GM18861 (cell line): Measurements from ENCODE around the gene FN3K.
A peak's percentile ranks its signal among the peaks of the same experiment; 100 is the strongest.

Experiments
- ATAC-seq: cut with Tn5 transposase; IDR thresholded peaks from one replicate; pipeline ENCODE4 v1.9.1; 2021; ENCODE audit not compliant: unreplicated experiment

The FN3K gene

DNA sequence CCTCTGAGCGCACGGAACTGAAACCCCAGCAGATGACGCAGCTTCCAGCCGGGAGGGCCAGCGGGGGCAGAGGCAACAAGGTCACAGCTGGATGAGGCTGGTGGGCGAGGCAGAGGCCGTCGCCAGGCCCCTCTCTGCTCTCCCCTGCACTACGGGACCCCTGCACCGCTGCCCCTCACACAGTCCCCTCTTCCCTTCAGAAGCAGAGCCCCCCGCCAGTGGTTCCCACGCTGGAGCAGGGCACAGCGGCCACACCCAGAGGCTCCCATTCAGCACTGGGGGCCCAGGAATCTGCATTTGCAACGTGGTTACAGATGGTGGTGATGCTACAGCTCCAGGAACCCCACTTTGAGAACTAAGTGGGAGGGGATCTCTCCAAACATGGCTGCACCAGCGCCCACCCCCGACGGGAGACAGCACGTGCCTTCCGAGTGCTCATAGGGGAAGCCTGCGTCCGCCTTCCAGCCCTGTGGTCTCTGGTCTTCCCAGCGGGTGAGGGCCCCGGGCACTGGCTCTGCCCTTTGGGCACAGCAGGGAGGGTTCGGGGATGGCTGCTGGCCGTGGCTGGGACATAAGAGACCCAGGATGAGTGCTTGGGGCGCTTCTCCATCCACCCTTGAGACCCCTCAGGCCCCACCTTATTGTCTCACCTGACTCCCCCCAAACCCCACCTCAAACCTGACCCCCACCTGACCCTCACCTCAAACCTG, 32.2 kb upstream of the FN3K start:
- no peak for ATAC-seq

DNA sequence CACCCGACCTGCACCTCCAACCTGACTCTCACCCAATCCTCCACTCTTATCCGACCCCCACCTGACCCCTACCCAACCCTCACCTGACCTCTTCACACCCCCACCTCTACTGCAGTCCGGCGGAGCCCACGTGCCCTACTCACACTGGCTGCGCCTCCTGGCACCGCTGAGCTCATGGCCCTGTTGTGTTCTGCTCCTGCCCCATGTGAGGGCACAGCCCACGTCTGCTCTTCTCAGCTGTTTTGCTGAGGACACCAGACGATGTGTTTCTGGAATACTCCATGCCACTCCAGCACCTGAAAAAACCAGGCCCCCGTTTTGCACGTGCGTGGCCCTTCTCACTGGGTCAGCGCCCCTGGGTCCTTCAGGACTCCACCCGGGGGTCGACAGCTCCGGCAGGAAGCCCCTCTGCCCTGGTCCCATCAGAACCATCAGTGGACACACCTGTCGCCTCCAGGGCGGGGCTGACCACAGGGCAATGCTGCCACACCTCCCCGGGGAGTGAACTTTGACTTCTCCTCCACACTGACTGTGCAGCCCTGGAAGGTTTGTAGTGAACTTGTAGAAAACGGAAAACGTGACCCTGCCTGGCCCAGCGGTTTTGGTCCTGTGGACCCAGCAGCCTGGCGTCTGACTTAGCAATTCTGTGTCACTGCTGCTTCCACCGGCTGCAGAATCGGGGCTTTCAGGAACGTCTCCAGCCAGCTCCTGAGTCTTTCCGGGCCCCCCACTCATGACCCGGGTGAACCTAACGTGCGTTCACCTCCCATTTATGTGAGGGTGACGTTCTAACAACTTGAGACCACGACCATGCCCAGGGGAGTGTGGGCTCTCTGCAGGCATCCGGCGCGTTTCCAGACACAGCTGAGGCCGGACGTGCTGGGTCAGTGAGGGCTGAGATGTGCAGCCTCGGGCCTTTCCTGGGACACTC, 31.2 kb upstream of the FN3K start:
- ATAC-seq, result no peak

DNA sequence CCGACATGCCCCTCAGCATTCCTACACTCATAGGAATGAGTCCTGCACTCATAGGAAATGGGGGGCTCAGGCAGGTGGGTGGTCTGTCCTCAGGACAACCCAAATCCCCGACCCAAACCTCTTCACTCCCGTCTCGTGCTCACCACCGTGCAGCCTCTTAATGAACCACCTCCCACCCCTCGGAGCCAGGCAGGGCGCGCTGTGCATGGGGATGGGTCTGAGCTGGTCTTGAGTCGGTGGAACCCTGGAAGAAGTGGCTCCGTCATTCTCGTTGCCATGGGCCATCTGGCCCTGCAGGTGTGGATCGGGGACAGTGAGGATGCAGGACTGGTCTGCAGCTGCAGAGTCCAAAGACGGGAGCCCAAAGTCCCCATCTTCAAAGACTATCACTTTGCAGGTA, 30.5 kb upstream of the FN3K start:
- ATAC-seq, result no peak

- ATAC-seq, result no peak
Observed at GRCh38 chr17:82705756-82706155, 29.7 kb upstream of the FN3K start.

GRCh38 chr17:82709024-82709675, 26.3 kb upstream of the FN3K start:
- ATAC-seq, result no peak

DNA sequence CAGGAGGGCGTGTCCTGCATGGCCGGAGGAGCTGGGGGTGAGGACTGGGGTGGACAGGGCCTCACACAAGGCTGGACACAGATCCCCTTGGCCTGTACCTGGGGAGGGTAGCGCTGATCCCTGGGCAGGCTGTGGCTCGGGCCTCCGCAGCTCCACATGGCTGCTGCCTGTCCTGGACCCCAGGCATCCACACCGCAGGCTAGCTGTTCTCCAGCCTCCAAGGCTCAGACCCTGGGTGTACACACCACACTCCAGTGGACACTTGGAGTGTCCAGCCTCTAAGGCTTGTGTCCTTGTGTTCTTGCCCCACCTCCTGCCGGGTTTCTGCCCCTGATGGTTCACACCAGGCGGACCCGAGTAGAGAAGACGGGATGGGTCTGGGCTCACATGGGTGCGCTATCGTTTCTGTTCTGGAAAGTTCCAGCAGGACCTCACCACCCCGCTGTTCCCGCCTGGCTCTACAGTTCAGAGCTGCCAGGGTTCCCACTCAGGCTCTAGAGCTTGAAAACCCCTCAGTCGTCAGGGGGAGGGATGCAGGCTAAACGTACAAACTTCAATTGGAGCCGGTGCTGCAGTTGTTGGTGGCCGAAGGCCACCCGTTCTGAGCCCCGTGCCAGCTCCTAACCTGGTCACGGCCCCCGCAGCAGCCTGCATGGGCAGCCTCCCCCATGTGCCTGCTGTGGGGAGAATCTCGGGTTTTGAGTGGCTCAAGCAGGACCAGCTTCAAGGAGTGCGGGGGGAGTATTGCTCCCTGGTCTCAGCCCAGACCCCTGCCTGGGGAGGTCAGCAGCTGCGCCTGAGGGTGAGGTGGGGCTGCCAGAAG, 25.5 kb upstream of the FN3K start:
- ATAC-seq, result no peak

- no peak for ATAC-seq
Observed at GRCh38 chr17:82710499-82711232, 24.7 kb upstream of the FN3K start.

DNA sequence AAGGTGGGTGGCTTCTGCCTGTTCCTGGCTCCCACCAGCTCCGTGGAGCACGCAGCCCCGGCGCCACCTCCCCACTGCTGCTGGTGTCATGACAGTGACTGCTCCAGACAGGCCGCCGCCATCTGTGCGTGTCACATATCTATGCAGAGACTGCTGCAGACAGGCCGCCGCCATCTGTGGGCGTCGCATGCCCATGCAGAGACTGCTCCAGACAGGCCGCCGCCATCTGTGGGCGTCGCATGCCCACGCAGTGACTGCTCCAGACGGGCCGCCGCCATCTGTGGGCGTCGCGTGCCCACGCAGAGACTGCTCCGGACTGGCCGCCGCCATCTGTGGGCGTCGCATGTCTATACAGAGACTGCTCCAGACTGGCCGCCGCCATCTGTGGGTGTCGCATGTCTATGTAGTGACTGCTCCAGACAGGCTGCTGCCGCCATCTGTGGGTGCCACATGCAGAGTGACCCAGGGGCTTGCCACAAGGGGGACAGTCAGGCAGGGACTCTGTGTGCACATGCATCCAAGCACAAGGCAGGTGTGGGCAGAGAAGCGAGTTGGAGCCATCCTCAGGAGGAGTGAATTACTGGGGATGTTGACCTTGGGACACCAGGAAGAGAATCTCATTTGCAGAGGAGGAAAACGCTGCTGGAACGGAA, 22.2 kb upstream of the FN3K start:
- ATAC-seq, result no peak

- peak; percentile 61 for ATAC-seq
Observed at GRCh38 chr17:82716203-82717010, 19.0 kb upstream of the FN3K start, which contains the start of gene FN3KRP. TSS of gene FN3KRP (plus strand) at chr17:82716706. CDS start at chr17:82716756, 50 bp downstream.

- no peak for ATAC-seq
Observed at GRCh38 chr17:82718986-82719685, 16.3 kb upstream of the FN3K start.

DNA sequence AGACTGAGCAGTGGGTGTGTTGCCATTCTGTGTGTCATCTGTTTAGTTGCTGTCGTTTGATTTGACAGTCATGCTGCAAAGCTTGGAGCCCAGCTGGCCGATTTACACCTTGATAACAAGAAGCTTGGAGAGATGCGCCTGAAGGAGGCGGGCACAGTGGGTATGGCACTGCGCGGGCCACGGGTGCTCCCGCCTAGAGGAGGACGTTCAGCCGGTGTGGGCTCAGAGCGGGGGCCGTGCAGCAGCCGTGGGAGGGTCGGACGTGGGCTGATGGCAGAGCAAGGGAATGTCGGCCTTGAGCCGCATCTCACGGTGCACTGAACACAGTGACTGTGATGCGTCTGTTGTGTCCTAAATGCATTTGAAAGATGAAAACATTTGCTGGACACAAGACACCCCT, 15.2 kb upstream of the FN3K start:
- ATAC-seq, result no peak

- no peak for ATAC-seq
Observed at GRCh38 chr17:82722341-82723013, 12.9 kb upstream of the FN3K start.

DNA sequence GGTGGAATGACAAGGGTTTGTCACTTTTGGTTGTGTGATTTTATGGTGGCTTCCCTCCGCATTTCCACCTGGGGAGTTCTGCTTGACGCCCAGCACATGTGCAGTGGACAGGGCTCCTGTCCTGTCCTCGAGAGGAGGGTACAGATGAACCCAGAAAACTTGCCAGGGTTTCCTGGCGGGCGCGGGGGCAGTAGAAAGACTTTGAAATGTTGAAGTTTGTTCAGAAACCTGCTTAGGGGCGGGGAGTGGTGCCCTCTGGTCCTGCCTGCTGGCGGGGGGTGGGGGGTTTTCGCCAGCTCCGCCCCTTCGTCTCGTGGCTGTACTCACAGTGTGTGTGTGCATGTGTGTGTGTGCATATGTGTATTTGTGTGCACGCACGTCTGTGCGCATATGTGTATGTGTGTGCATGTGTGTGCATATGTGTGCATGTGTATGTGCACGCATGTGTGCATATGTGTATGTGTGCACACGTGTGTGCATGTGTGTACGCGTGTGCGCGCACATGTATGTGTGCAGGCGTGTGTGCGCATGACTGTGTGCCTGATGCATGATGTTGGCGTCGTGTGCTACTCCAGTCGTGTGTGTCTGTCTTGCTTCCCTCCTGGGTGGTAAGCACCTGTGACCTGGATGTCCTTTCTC, 12.1 kb upstream of the FN3K start:
- no peak for ATAC-seq

GRCh38 chr17:82726427-82726826, 9.0 kb upstream of the FN3K start:
- no peak for ATAC-seq

DNA sequence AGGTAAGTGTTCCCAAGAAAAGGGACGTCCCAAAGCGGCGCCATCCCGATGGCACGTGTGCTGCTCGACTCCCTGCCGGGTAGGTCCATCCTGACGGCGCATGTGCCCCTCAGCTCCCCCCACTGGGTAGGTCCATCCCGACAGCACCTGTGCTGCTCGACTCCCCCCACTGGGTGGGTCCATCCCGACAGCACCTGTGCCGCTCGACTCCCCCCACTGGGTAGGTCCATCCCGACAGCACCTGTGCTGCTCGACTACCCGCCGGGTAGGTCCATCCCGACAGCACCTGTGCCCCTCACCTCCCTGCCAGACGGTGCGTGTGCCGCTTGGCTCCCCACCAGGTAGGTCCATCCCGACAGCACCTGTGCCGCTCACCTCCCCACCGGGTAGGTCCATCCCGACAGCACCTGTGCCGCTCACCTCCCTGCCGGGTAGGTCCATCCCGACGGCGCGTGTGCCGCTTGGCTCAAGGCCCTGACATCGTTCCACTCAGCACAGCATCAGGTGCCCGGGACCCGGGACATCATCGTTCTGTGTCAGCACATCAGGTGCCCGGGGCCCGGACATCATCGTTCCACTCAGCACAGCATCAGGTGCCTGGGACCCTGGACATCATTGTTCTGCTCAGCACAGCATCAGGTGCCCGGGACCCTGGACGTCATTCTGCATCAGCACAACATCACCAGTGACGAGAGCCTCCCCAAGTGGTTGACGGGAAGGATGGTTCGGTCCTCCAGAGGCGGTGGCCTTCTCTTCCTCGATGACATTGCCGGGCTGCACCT, 5.7 kb upstream of the FN3K start:
- no peak for ATAC-seq

- ATAC-seq, result no peak
Observed at GRCh38 chr17:82732118-82732743, 3.2 kb upstream of the FN3K start.
